SIG-M5 treated with dmso at 0.1 percent for 504 hours (cell line): ENCODE results near the gene ZFP36L1.

Source experiments
- DNase-seq: peaks from one replicate; lab custom pipeline; 2025; ENCODE audit not compliant: unreplicated experiment; lab: John Stamatoyannopoulos, UW

The ZFP36L1 gene

GRCh38 chr14:68741839-68742470, 50.9 kb downstream of the ZFP36L1 start:
- peak; percentile 87 for DNase-seq

- DNase-seq = no peak
Measured at GRCh38 chr14:68741477-68741791, 51.4 kb downstream of the ZFP36L1 start.

GRCh38 chr14:68740788-68741476, 51.9 kb downstream of the ZFP36L1 start:
- DNase-seq = no peak

- no peak for DNase-seq
Measured at GRCh38 chr14:68739701-68740100, 53.2 kb downstream of the ZFP36L1 start.

GRCh38 chr14:68738559-68738958, 54.3 kb downstream of the ZFP36L1 start:
- no peak for DNase-seq
